Measurements from ENCODE around the gene CPAMD8.
"Not testable (repeated sequence)": the region's sequence is repeated elsewhere in the genome, so short reads cannot be mapped to it uniquely, and the experiment has no call there.

CPAMD8 gene

GRCh38 chr19:16944626-16945363 lies 81.8 kb downstream of the CPAMD8 start:
- no peak for DNase-seq

- DNase-seq: no peak
Measured at GRCh38 chr19:16943942-16944625, 82.5 kb downstream of the CPAMD8 start.

- not testable (repeated sequence) for DNase-seq
Measured at GRCh38 chr19:16943090-16943489, 83.5 kb downstream of the CPAMD8 start.

GRCh38 chr19:16942583-16942982 lies 84.0 kb downstream of the CPAMD8 start:
- no peak for DNase-seq

GRCh38 chr19:16940626-16941025 lies 86.0 kb downstream of the CPAMD8 start:
- no peak for DNase-seq

- not testable (repeated sequence) for DNase-seq
Measured at GRCh38 chr19:16940063-16940462, 86.5 kb downstream of the CPAMD8 start.

GRCh38 chr19:16938211-16938610 lies 88.4 kb downstream of the CPAMD8 start:
- DNase-seq: no peak

- DNase-seq: not testable (repeated sequence)
Measured at GRCh38 chr19:16937796-16938195, 88.8 kb downstream of the CPAMD8 start.

GRCh38 chr19:16936901-16937300 lies 89.7 kb downstream of the CPAMD8 start:
- DNase-seq: no peak

- DNase-seq: no peak
Measured at GRCh38 chr19:16934489-16934888, 92.1 kb downstream of the CPAMD8 start.

GRCh38 chr19:16931306-16931705 lies 95.3 kb downstream of the CPAMD8 start:
- no peak for DNase-seq

GRCh38 chr19:16930753-16931152 lies 95.9 kb downstream of the CPAMD8 start:
- no peak for DNase-seq

- DNase-seq: no peak
Measured at GRCh38 chr19:16928916-16929315, 97.7 kb downstream of the CPAMD8 start.

GRCh38 chr19:16928351-16928750 lies 98.3 kb downstream of the CPAMD8 start:
- DNase-seq: no peak

GRCh38 chr19:16927883-16928282 lies 98.7 kb downstream of the CPAMD8 start:
- no peak for DNase-seq

GRCh38 chr19:16922949-16923348 lies 103.7 kb downstream of the CPAMD8 start:
- DNase-seq: no peak

- no peak for DNase-seq
Measured at GRCh38 chr19:16922592-16922934, 104.0 kb downstream of the CPAMD8 start.

GRCh38 chr19:16921766-16922591 lies 104.6 kb downstream of the CPAMD8 start:
- DNase-seq: no peak

- no peak for DNase-seq
Measured at GRCh38 chr19:16920816-16921529, 105.6 kb downstream of the CPAMD8 start.

- no peak for DNase-seq
Measured at GRCh38 chr19:16919496-16919895, 107.1 kb downstream of the CPAMD8 start.

GRCh38 chr19:16917401-16917800 lies 109.2 kb downstream of the CPAMD8 start:
- no peak for DNase-seq

- no peak for DNase-seq
Measured at GRCh38 chr19:16915734-16916133, 110.9 kb downstream of the CPAMD8 start.

GRCh38 chr19:16915135-16915534 lies 111.5 kb downstream of the CPAMD8 start:
- no peak for DNase-seq

Measured in eye (tissue), 1 donor.